Measurements from ENCODE around the gene ZNF592. TPM values are rescaled to one million over a fixed set of nuclear protein-coding genes. Genes with fewer than 3 reads are reported as not detected.

ZNF592 gene
- total RNA-seq, 4 donors from 2014 or later = 23.5 to 41.1 (median 26.5) TPM

DNA sequence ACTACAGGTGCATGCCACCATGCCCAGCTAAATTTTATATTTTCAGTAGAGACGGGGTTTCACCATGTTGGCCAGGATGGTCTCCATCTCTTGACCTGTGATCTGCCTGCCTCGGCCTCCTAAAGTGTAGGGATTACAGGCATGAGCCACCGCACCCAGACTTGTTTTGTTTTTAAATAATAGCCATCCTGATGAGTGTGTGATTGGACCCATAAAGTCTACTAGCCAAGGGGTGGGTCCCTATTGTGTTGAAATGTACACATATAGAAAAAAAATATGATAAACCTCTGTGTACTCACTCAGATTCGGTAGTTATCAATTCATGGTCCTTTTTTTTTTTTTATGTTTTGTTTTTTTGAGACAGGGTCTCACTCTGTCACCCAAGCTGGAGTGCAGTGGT, 17.3 kb downstream of the ZNF592 start:
- 76 to 90% methylated on average over 2 to 4 of the region's 4 CpGs for WGBS, 2 donors (ENCODE audit: low coverage in 1 of 2)
- no peak for TF ChIP-seq POLR2AphosphoS5 (IDR thresholded peaks at IDR 0.05)
- TF ChIP-seq, protein P1, sequence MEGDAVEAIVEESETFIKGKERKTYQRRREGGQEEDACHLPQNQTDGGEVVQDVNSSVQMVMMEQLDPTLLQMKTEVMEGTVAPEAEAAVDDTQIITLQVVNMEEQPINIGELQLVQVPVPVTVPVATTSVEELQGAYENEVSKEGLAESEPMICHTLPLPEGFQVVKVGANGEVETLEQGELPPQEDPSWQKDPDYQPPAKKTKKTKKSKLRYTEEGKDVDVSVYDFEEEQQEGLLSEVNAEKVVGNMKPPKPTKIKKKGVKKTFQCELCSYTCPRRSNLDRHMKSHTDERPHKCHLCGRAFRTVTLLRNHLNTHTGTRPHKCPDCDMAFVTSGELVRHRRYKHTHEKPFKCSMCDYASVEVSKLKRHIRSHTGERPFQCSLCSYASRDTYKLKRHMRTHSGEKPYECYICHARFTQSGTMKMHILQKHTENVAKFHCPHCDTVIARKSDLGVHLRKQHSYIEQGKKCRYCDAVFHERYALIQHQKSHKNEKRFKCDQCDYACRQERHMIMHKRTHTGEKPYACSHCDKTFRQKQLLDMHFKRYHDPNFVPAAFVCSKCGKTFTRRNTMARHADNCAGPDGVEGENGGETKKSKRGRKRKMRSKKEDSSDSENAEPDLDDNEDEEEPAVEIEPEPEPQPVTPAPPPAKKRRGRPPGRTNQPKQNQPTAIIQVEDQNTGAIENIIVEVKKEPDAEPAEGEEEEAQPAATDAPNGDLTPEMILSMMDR (IDR thresholded peaks at IDR 0.05) = no peak
- no peak for TF ChIP-seq EP300 (IDR thresholded peaks at IDR 0.05; ENCODE audit: low read depth)
- in situ Hi-C loops (cut with MboI; ENCODE audit: low pct_ligation_motif_present in 1 of 4, low pct_unique_long_range_greater_than_20kb in 1 of 4, low sequenced_read_pairs in 3 of 4) = loop anchor here in 1 of 4 donors (25.0 kb wide), 1 partner anchor 103 kb away; the partner anchor contains the start of genes NMB and WDR73

DNA sequence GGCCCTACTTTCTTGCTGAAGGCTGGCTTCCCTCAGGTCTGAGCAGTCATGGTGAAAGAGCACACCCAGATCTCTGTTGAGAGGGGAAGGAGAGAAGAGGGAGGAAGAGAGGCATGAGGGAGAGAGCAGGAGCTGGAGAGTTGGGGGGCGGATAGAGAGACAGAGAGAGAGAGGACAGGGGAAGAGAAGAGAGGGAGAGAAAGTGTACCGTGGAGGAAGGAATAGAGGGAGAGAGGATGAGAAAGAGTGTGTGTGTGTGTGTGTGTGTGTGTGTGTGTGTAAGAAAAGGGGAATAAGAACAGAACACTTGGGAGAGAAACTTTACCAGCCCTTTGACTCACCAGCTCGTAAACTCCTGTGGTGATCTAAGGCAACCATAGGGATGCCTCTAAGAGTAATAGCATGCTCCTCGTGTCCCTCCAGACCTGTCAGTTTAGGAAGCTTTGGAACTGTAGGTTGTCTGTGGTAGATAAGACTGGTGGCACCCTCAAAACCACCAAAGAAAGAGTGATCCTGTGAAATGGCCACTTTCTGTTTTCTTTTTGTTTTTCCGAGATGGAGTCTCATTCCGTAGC, 18.2 kb downstream of the ZNF592 start:
- no peak overlapping the region for H3K27ac ChIP-seq
- no peaks in the 10 kb centered on the region for H3K27me3 ChIP-seq
- WGBS, 2 donors (ENCODE audit: low coverage in 1 of 2) = 83 to 100% methylated on average over 4 to 6 of the region's 6 CpGs
- intact Hi-C loops (cut with DNase I; ENCODE audit: low total_unique reads) = no loop called here
- no peak overlapping the region for H3K4me3 ChIP-seq
- H3K9me3 ChIP-seq = no peaks in the 10 kb centered on the region
- peaks cover 22 to 43% (median 28%) of the 10 kb centered on the region in 4 donors for H3K4me1 ChIP-seq
- TF ChIP-seq, protein P1 (IDR thresholded peaks at IDR 0.05) = no peak
- no peak for TF ChIP-seq POLR2A (IDR thresholded peaks at IDR 0.05)
- no peak for TF ChIP-seq POLR2AphosphoS5 (IDR thresholded peaks at IDR 0.05)
- no peak for TF ChIP-seq EP300 (IDR thresholded peaks at IDR 0.05; ENCODE audit: low read depth)
- DNase-seq = no peak
- peaks cover 0 to 11% (median 2%) of the 10 kb centered on the region in 4 donors for H3K36me3 ChIP-seq
- in situ Hi-C loops (cut with MboI; ENCODE audit: low pct_ligation_motif_present in 1 of 4, low pct_unique_long_range_greater_than_20kb in 1 of 4, low sequenced_read_pairs in 3 of 4) = loop anchor here in 1 of 4 donors (25.0 kb wide), 1 partner anchor 104 kb away; the partner anchor contains the start of genes NMB and WDR73

More for the DNA sequence above, 17.3 kb downstream of the ZNF592 start:
- Histone ChIP-seq H3K9me3 (no peaks in the 10 kb centered on the region), H3K36me3 (peaks cover 0 to 11% (median 2%) of the 10 kb centered on the region in 4 donors), H3K4me3 (no peak overlapping the region), H3K27me3 (no peaks in the 10 kb centered on the region), H3K27ac (no peak overlapping the region), H3K4me1 (peaks cover 29 to 52% (median 36%) of the 10 kb centered on the region in 4 donors)
- DNase-seq = no peak
- intact Hi-C loops (cut with DNase I; ENCODE audit: low total_unique reads) = no loop called here

DNA sequence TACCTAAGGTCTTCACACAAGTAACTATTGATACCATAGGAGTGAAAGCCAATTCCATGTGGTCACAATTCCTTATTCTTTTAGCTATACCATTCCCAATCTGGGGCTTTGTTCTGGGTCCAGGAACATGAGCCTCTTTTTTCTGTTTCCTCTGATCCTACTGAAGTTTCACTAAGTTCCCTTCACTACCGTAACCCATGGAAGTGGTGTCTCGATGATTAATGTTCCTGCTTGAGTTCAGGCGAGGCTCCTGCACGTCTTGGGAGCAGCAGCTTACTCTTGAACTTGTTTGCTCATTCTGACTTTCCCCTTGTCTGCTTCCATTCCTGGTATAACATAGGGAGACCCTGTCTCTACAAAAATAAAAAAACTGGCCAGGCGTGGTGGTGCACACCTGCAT, 23.6 kb downstream of the ZNF592 start:
- Histone ChIP-seq H3K27ac (peak overlapping the region in 1 of 4 donors; percentile 1), H3K36me3 (peaks cover 0 to 11% (median 3%) of the 10 kb centered on the region in 4 donors), H3K4me1 (peaks cover 0 to 14% (median 3%) of the 10 kb centered on the region in 4 donors), H3K9me3 (no peaks in the 10 kb centered on the region), H3K4me3 (no peak overlapping the region), H3K27me3 (no peaks in the 10 kb centered on the region)
- 92 to 100% methylated on average over 1 to 5 of the region's 5 CpGs for WGBS, 2 donors (ENCODE audit: low coverage in 1 of 2)
- TF ChIP-seq, protein P1 (IDR thresholded peaks at IDR 0.05) = no peak
- TF ChIP-seq POLR2AphosphoS5 (IDR thresholded peaks at IDR 0.05) (no peak), EP300 (IDR thresholded peaks at IDR 0.05; ENCODE audit: low read depth) (no peak), POLR2A (IDR thresholded peaks at IDR 0.05) (no peak)
- DNase-seq = no peak
- in situ Hi-C loops (cut with MboI; ENCODE audit: low pct_ligation_motif_present in 1 of 4, low pct_unique_long_range_greater_than_20kb in 1 of 4, low sequenced_read_pairs in 3 of 4) (loop anchor here in 1 of 4 donors (25.0 kb wide), 1 partner anchor 110 kb away; the partner anchor contains the start of genes NMB and WDR73), intact Hi-C loops (cut with DNase I; ENCODE audit: low total_unique reads) (no loop called here)

DNA sequence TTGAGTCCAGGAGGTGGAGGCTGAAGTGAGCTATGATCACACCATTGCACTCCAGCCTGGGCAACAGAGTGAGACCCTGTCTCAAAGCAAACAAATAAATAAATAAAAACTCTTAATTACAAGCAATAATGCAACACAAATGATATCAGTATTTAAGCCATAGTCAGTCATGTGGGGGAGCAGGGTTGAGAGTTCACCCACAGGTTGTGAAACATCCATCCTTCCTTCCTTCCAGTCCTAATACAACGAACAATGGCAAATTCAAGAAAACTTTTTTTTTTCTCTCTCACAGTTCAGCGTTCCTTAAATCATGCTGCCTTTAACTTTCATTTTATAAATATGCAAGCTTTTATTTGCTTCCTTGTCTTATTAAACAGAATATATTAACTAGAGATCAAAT, 24.1 kb downstream of the ZNF592 start:
- 67 to 83% methylated on average over 2 of the region's 2 CpGs for WGBS, 2 donors (ENCODE audit: low coverage in 1 of 2)
- in situ Hi-C loops (cut with MboI; ENCODE audit: low pct_ligation_motif_present in 1 of 4, low pct_unique_long_range_greater_than_20kb in 1 of 4, low sequenced_read_pairs in 3 of 4) = loop anchor here in 1 of 4 donors (25.0 kb wide), 1 partner anchor 110 kb away; the partner anchor contains the start of genes NMB and WDR73
- DNase-seq = no peak
- H3K36me3 ChIP-seq = peaks cover 0 to 11% (median 3%) of the 10 kb centered on the region in 4 donors
- H3K27ac ChIP-seq = peak overlapping the region in 1 of 4 donors; percentile 1
- peaks cover 0 to 14% (median 3%) of the 10 kb centered on the region in 4 donors for H3K4me1 ChIP-seq
- TF ChIP-seq, protein P1 (IDR thresholded peaks at IDR 0.05) = no peak
- no peak for TF ChIP-seq POLR2AphosphoS5 (IDR thresholded peaks at IDR 0.05)
- TF ChIP-seq EP300 (IDR thresholded peaks at IDR 0.05; ENCODE audit: low read depth) = no peak
- TF ChIP-seq POLR2A (IDR thresholded peaks at IDR 0.05) = no peak
- H3K4me3 ChIP-seq = no peak overlapping the region
- intact Hi-C loops (cut with DNase I; ENCODE audit: low total_unique reads) = no loop called here
- H3K9me3 ChIP-seq = no peaks in the 10 kb centered on the region
- H3K27me3 ChIP-seq = no peaks in the 10 kb centered on the region

All from transverse colon (tissue), 4 donors.